HepG2 (cell line): Measurements from ENCODE around the gene METTL4. TPM values are rescaled to one million over a fixed set of nuclear protein-coding genes. Genes with fewer than 3 reads are reported as not detected.

ENCODE experiments used
- ATF5 ChIP-seq: sonication (generic); formaldehyde crosslinking; IDR thresholded peaks from 2 replicates; pipeline ENCODE4 v1.4.0; 2020; ENCODE audit warnings: mild to moderate bottlenecking, low read depth, missing genetic modification reagents
- CCAR2 ChIP-seq: fragments of 200-400 bp; formaldehyde crosslinking; optimal IDR thresholded peaks from 2 replicates; pipeline ENCODE3; 2018; ENCODE audit warnings: low read depth, mild to moderate bottlenecking, low read length, moderate library complexity
- IKZF1 ChIP-seq: fragments of 450-650 bp; IDR thresholded peaks from 2 replicates; pipeline ENCODE4 v1.7.1; 2016
- IKZF5 ChIP-seq: IDR thresholded peaks from 2 replicates; pipeline ENCODE4 v1.6.1; 2018; ENCODE audit warnings: missing genetic modification reagents, mild to moderate bottlenecking, missing compliant biosample characterization
- ISX ChIP-seq: sonication (generic); formaldehyde crosslinking; conservative IDR thresholded peaks from 2 replicates; pipeline ENCODE4 v1.5.0; 2020; ENCODE audit warnings: missing genetic modification reagents
- KDM2A ChIP-seq: sonication (generic); formaldehyde crosslinking; IDR thresholded peaks from 2 replicates; pipeline ENCODE4 v1.4.0; 2020; ENCODE audit warnings: low read depth, missing genetic modification reagents, borderline replicate concordance
- MAX ChIP-seq: IDR thresholded peaks from 2 replicates; pipeline ENCODE4 v1.6.1; 2012; ENCODE audit warnings: inconsistent platforms
- MEF2D ChIP-seq: sonication (generic); formaldehyde crosslinking; IDR thresholded peaks from 2 replicates; pipeline ENCODE4 v1.5.1; 2020; ENCODE audit warnings: mild to moderate bottlenecking, missing genetic modification reagents
- PRDM15 ChIP-seq: sonication (generic); formaldehyde crosslinking; IDR thresholded peaks from 2 replicates; pipeline ENCODE4 v1.4.0; 2020; ENCODE audit warnings: missing genetic modification reagents
- SNAI1 ChIP-seq: sonication (generic); formaldehyde crosslinking; IDR thresholded peaks from 2 replicates; pipeline ENCODE4 v1.5.0; 2020; ENCODE audit warnings: mild to moderate bottlenecking, missing genetic modification reagents, borderline replicate concordance
- SP140L ChIP-seq: sonication (generic); formaldehyde crosslinking; IDR thresholded peaks from 2 replicates; pipeline ENCODE4 v1.4.0; 2020; ENCODE audit warnings: missing genetic modification reagents, borderline replicate concordance
- TOPORS ChIP-seq: sonication (generic); formaldehyde crosslinking; IDR thresholded peaks from 2 replicates; pipeline ENCODE4 v1.8.0; 2023; ENCODE audit warnings: mild to moderate bottlenecking, missing genetic modification reagents
- ZNF121 ChIP-seq: sonication (generic); formaldehyde crosslinking; IDR thresholded peaks from 2 replicates; pipeline ENCODE4 v1.5.0; 2020; ENCODE audit warnings: mild to moderate bottlenecking, missing genetic modification reagents
- ZNF24 ChIP-seq: fragments of 450-650 bp; IDR thresholded peaks from 2 replicates; pipeline ENCODE4 v1.6.1; 2017; ENCODE audit warnings: antibody characterized with exemption, mild to moderate bottlenecking
- ZNF274 ChIP-seq: sonication (generic); formaldehyde crosslinking; IDR thresholded peaks from 2 replicates; pipeline ENCODE4 v1.5.1; 2020; ENCODE audit warnings: mild to moderate bottlenecking, missing genetic modification reagents
- ZNF296 ChIP-seq: sonication (generic); formaldehyde crosslinking; conservative IDR thresholded peaks from 2 replicates; pipeline ENCODE4 v1.5.0; 2020; ENCODE audit warnings: mild to moderate bottlenecking, missing genetic modification reagents
- ZNF629 ChIP-seq: sonication (generic); formaldehyde crosslinking; conservative IDR thresholded peaks from 2 replicates; pipeline ENCODE4 v1.5.0; 2020; ENCODE audit warnings: missing genetic modification reagents
- ZNF639 ChIP-seq: conservative IDR thresholded peaks from 2 replicates; pipeline ENCODE4 v1.6.1; 2018; ENCODE audit warnings: missing genetic modification reagents
- polyA plus RNA-seq, 8 experiments: library from polyadenylated mRNA; depleted of rRNA in 3 of 8; stranded (reverse) in 7 of 8; unstranded in 1 of 8; fragments of >200 nt; fragmentation: Illumina TruSeq in 4 of 8; extraction: Trizol in 4 of 8; gene quantifications; 2 replicates each; pipeline versions ENCODE4 v1.2.1 to v1.2.3, GENCODE V29; 2011 to 2016; ENCODE audit warnings: low read depth in 4 of 8, missing spikeins in 1 of 8, mixed read lengths in 1 of 8; ENCODE audit not compliant: insufficient read depth in 1 of 8
- total RNA-seq, 5 experiments: library from RNA; depleted of rRNA; stranded (reverse); fragments of >200 nt; fragmentation: Illumina TruSeq; extraction: Trizol; gene quantifications; 2 replicates each; pipeline ENCODE4 v1.2.3, GENCODE V29; 2016; ENCODE audit warnings: low read depth in 1 of 5
- TF ChIP-seq, protein P1 (sequence below): sonication (generic); formaldehyde crosslinking; IDR thresholded peaks from 2 replicates; pipeline ENCODE4 v1.5.0; 2020; ENCODE audit warnings: mild to moderate bottlenecking, missing genetic modification reagents, borderline replicate concordance

The METTL4 gene
- total and polyA plus RNA-seq, 2 of the 13 experiments (the other 11 are each of a cell fraction or from before 2014, with no cell fraction given) = 6.8 to 8.1 TPM

DNA sequence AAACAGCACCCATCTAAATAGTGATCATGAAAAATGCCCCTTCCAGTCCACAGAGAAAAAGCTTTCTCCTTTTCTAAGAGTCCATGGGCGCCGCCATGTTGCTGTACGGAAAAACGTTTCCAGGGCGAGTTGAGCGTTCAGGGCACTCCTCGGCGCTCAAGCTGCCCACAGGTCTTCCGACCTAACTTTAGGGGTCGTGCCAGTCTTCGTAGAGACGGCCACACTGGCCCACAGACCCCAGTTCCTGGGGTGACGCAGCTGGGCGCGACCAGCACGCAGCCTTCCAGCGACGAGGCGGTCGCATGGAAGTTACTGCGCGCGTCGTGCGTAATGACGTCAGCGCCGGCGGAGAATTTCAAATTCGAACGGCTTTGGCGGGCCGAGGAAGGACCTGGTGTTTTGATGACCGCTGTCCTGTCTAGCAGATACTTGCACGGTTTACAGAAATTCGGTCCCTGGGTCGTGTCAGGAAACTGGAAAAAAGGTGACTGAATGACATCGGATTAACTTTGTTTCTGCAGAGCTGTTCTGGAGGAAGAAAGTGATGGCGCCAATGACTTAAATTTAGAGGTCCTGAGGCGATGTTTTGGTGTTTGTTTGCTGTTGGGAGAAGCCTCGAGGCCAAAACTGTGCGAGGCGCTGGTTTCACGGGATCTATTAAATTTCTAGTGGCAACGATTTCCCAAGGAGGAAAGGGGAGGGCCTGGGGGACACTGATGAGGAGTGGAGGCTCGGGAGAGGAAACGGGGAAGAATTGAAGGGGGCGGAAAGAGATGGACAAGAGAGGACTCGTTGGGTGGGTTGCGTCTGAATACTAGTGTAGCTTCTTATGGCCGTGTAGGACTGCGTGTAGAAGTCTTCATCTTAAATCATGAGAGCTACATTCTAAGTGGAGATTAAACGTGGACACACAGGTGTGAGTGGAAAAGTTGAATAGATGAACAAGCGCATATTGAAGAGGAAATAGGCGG lies at the start of gene METTL4, which contains the start of gene NDC80 (continued):
- TF ChIP-seq, protein P1, sequence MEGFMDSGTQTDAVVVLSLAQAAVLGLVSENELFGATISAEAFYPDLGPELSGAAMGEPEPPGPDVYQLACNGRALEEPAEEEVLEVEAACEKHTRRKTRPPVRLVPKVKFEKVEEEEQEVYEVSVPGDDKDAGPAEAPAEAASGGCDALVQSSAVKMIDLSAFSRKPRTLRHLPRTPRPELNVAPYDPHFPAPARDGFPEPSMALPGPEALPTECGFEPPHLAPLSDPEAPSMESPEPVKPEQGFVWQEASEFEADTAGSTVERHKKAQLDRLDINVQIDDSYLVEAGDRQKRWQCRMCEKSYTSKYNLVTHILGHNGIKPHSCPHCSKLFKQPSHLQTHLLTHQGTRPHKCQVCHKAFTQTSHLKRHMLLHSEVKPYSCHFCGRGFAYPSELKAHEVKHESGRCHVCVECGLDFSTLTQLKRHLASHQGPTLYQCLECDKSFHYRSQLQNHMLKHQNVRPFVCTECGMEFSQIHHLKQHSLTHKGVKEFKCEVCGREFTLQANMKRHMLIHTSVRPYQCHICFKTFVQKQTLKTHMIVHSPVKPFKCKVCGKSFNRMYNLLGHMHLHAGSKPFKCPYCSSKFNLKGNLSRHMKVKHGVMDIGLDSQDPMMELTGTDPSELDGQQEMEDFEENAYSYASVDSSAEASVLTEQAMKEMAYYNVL = no peak
- TF ChIP-seq SP140L = no peak
- TF ChIP-seq KDM2A = peak; percentile 83
- TF ChIP-seq MEF2D = peak; percentile 50
- TF ChIP-seq ZNF629 = no peak; the same call in 1 of the 2 replicates
- TF ChIP-seq ATF5 (CRISPR knock-in tag) = 0 out of 2 replicates have a peak, but pooled peaks have one; percentile 54
- TF ChIP-seq ZNF274 (CRISPR knock-in tag) = no peak
- peak; percentile 98 for TF ChIP-seq TOPORS (CRISPR knock-in tag)
- no peak for TF ChIP-seq IKZF1
- TF ChIP-seq MAX = peak; percentile 84
- no peak for TF ChIP-seq PRDM15
- TF ChIP-seq SNAI1 = no peak
- no peak for TF ChIP-seq ZNF639
- TF ChIP-seq IKZF5 (CRISPR knock-in tag) = peak; percentile 67
- TF ChIP-seq ZNF121 (CRISPR knock-in tag) = no peak
- TF ChIP-seq ZNF24 = no peak
- no peak for TF ChIP-seq ZNF296 (CRISPR knock-in tag)
- TF ChIP-seq ISX (CRISPR knock-in tag) = 0 out of 2 replicates have a peak, but pooled peaks have one; percentile 37
- TF ChIP-seq CCAR2 = no peak
